Uterus (tissue), 4 donors: Measurements from ENCODE around the gene SLC38A10. TPM values are rescaled to one million over a fixed set of nuclear protein-coding genes. Genes with fewer than 3 reads are reported as not detected.
"Not testable (repeated sequence)": the region's sequence is repeated elsewhere in the genome, so short reads cannot be mapped to it uniquely, and the experiment has no call there.

Experiments used
- DNase-seq, 2 donors: peaks; one replicate each; pipeline ENCODE4 v3.0.0-alpha.2; 2019 to 2020
- H3K27ac ChIP-seq, 2 donors: fragments of 200-600 bp; sonication (generic); 1 replicate in 1 of 2; 2 replicates in 1 of 2; pipeline ENCODE4 v1.5.1; 2016 to 2018
- H3K27me3 ChIP-seq, 2 donors: fragments of 200-600 bp; sonication (generic); one replicate each; pipeline ENCODE4 v1.5.1; 2018 to 2019; ENCODE audit warnings: control low read depth in 1 of 2
- H3K36me3 ChIP-seq, 2 donors: fragments of 200-600 bp; sonication (generic); one replicate each; pipeline ENCODE4 v1.5.1; 2019; ENCODE audit warnings: control low read depth in 1 of 2
- H3K4me1 ChIP-seq, 2 donors: fragments of 200-600 bp; sonication (generic); one replicate each; pipeline ENCODE4 v1.5.1; 2018 to 2019; ENCODE audit warnings: control low read depth in 1 of 2
- H3K4me3 ChIP-seq, 2 donors: fragments of 200-600 bp; sonication (generic); 1 replicate in 1 of 2; 2 replicates in 1 of 2; pipeline ENCODE4 v1.5.1; 2018 to 2019; ENCODE audit warnings: mild to moderate bottlenecking in 1 of 2
- H3K9me3 ChIP-seq, 2 donors: fragments of 200-600 bp; sonication (generic); one replicate each; pipeline ENCODE4 v1.5.1; 2019; ENCODE audit warnings: control low read depth in 1 of 2
- POLR2A ChIP-seq, 2 donors: fragments of 450-650 bp; IDR thresholded peaks; one replicate each; pipeline ENCODE4 v1.6.1; 2016; ENCODE audit warnings: antibody characterized with exemption in 2 of 2, mild to moderate bottlenecking in 1 of 2, moderate library complexity in 1 of 2
- intact Hi-C: fragments of 100-400 bp; cut with DNase I; formaldehyde crosslinking; loops from one replicate; pipeline ENCODE4 v1.15.1; 2023; ENCODE audit warnings: low total_unique reads
- total RNA-seq, 4 donors: library from RNA; depleted of rRNA in 3 of 4; stranded (reverse); fragments of >200 nt in 3 of 4; gene quantifications; one replicate each; pipeline versions ENCODE4 v1.1.0 to v1.2.4, GENCODE V29; 2014 to 2023
- TF ChIP-seq, protein P1 (sequence below), 4 experiments: fragments of 200-600 bp in 2 of 4; fragments of 450-650 bp in 2 of 4; sonication (generic) in 2 of 4; IDR thresholded peaks; one replicate each; pipeline ENCODE4 v1.5.1; 2016 to 2019; ENCODE audit warnings: antibody characterized with exemption in 4 of 4, mild to moderate bottlenecking in 2 of 4, moderate library complexity in 1 of 4
- donor health status: DM: yes; HTN: yes; CAD: no.

SLC38A10 gene
- total RNA-seq, 4 donors from 2014 or later, result 50.7 to 55.4 (median 53.3) TPM

- TF ChIP-seq, protein P1, sequence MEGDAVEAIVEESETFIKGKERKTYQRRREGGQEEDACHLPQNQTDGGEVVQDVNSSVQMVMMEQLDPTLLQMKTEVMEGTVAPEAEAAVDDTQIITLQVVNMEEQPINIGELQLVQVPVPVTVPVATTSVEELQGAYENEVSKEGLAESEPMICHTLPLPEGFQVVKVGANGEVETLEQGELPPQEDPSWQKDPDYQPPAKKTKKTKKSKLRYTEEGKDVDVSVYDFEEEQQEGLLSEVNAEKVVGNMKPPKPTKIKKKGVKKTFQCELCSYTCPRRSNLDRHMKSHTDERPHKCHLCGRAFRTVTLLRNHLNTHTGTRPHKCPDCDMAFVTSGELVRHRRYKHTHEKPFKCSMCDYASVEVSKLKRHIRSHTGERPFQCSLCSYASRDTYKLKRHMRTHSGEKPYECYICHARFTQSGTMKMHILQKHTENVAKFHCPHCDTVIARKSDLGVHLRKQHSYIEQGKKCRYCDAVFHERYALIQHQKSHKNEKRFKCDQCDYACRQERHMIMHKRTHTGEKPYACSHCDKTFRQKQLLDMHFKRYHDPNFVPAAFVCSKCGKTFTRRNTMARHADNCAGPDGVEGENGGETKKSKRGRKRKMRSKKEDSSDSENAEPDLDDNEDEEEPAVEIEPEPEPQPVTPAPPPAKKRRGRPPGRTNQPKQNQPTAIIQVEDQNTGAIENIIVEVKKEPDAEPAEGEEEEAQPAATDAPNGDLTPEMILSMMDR (IDR thresholded peaks at IDR 0.05), result no peak
- no peak for TF ChIP-seq POLR2A (IDR thresholded peaks at IDR 0.05)
- Histone ChIP-seq H3K4me3 (no peak overlapping the region), H3K4me1 (no peaks in the 10 kb centered on the region), H3K36me3 (no peaks in the 10 kb centered on the region), H3K27ac (no peak overlapping the region), H3K9me3 (no peaks in the 10 kb centered on the region), H3K27me3 (no peaks in the 10 kb centered on the region)
- DNase-seq, result no peak
- intact Hi-C loops, result no loop called here
These were observed 63.9 kb downstream of the SLC38A10 start for GRCh38 chr17:81231121-81231645.

- H3K9me3 ChIP-seq, result no peaks in the 10 kb centered on the region
- H3K4me1 ChIP-seq, result no peaks in the 10 kb centered on the region
- intact Hi-C loops, result no loop called here
- H3K36me3 ChIP-seq, result no peaks in the 10 kb centered on the region
- no peak overlapping the region for H3K4me3 ChIP-seq
- no peak for TF ChIP-seq POLR2A (IDR thresholded peaks at IDR 0.05)
- TF ChIP-seq, protein P1 (IDR thresholded peaks at IDR 0.05), result no peak
- no peak for DNase-seq
- no peaks in the 10 kb centered on the region for H3K27me3 ChIP-seq
- no peak overlapping the region for H3K27ac ChIP-seq
These were observed 64.9 kb downstream of the SLC38A10 start for GRCh38 chr17:81230043-81230820.

DNA sequence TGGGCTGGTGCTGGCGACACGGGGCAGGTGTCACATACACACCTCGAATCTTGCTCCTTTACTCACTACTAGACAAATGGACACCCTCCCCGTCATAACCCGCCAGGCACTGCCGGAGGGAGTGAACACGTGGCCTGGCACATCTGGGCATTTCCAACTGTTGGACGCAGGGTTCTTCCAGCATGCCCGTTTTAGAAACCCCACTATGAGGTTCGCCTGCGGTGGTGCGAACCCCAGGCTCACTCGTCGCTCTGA lies 65.5 kb downstream of the SLC38A10 start:
- no peak for DNase-seq
- Histone ChIP-seq H3K27me3 (no peaks in the 10 kb centered on the region), H3K9me3 (no peaks in the 10 kb centered on the region), H3K36me3 (no peaks in the 10 kb centered on the region), H3K27ac (no peak overlapping the region), H3K4me1 (no peaks in the 10 kb centered on the region), H3K4me3 (no peak overlapping the region)
- intact Hi-C loops, result no loop called here
- TF ChIP-seq, protein P1 (IDR thresholded peaks at IDR 0.05), result no peak
- no peak for TF ChIP-seq POLR2A (IDR thresholded peaks at IDR 0.05)

GRCh38 chr17:81228834-81229665 lies 66.1 kb downstream of the SLC38A10 start:
- Histone ChIP-seq H3K27ac (no peak overlapping the region), H3K36me3 (no peaks in the 10 kb centered on the region), H3K4me3 (no peak overlapping the region), H3K27me3 (no peaks in the 10 kb centered on the region), H3K4me1 (no peaks in the 10 kb centered on the region), H3K9me3 (no peaks in the 10 kb centered on the region)
- intact Hi-C loops, result no loop called here
- TF ChIP-seq POLR2A (IDR thresholded peaks at IDR 0.05), result no peak
- TF ChIP-seq, protein P1 (IDR thresholded peaks at IDR 0.05), result no peak
- DNase-seq, result no peak

- no peaks in the 10 kb centered on the region for H3K4me1 ChIP-seq
- H3K27ac ChIP-seq, result no peak overlapping the region
- DNase-seq, result no peak
- intact Hi-C loops, result no loop called here
- H3K36me3 ChIP-seq, result no peaks in the 10 kb centered on the region
- H3K27me3 ChIP-seq, result no peaks in the 10 kb centered on the region
- H3K4me3 ChIP-seq, result no peak overlapping the region
- TF ChIP-seq, protein P1 (IDR thresholded peaks at IDR 0.05), result no peak
- TF ChIP-seq POLR2A (IDR thresholded peaks at IDR 0.05), result no peak
- H3K9me3 ChIP-seq, result no peaks in the 10 kb centered on the region
These were observed 66.7 kb downstream of the SLC38A10 start for GRCh38 chr17:81228420-81228819.

GRCh38 chr17:81227630-81228029 lies 67.5 kb downstream of the SLC38A10 start:
- H3K4me1 ChIP-seq, H3K27me3 ChIP-seq, H3K9me3 ChIP-seq, DNase-seq, H3K27ac ChIP-seq, intact Hi-C loops, H3K36me3 ChIP-seq, H3K4me3 ChIP-seq: not testable (repeated sequence)
